AG09319 (cell line): ENCODE measurements around the gene FOXP3.

Source experiments
- DNase-seq: peaks from one replicate; pipeline ENCODE4 v3.0.0-alpha.2; 2010; ENCODE audit warnings: low read depth; ENCODE audit errors: extremely low read depth
- TF ChIP-seq, protein P1 (sequence below): IDR thresholded peaks from 2 replicates; pipeline ENCODE4 v1.5.1; 2011; ENCODE audit warnings: low read depth, mild to moderate bottlenecking, inconsistent platforms, low read length, moderate library complexity

Gene FOXP3

DNA sequence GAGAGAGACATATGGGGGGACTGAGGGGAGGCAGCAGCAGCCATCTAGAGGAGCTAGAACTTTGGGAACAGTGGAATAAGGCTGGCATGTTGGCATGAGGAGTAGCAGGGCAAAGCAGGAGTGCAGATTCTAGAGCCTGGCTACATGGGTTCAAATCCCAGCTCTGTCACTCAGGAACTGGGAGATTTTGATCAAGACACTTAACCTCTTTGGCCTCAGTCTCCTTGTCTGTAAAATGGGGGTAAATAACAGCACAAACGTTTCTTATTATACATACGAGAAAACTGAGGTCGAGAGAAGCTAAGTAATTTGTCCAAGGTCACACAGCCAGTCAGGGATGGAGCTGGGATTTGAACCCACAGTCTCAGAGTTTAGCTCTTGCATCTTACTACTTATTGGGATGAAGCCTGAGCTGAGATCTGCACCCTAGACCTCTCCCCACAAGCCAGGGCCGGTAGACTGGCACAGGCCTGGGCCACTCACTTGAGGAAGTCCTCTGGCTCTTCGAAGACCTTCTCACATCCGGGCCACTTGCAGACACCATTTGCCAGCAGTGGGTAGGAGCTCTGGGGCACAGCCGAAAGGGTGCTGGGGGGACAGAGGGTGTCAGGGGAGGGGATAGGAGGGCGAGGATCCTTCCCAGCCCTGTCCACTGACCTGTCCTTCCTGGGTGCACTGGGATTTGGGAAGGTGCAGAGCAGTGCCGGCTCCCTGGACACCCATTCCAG lies 8.1 kb downstream of the FOXP3 start:
- TF ChIP-seq, protein P1, sequence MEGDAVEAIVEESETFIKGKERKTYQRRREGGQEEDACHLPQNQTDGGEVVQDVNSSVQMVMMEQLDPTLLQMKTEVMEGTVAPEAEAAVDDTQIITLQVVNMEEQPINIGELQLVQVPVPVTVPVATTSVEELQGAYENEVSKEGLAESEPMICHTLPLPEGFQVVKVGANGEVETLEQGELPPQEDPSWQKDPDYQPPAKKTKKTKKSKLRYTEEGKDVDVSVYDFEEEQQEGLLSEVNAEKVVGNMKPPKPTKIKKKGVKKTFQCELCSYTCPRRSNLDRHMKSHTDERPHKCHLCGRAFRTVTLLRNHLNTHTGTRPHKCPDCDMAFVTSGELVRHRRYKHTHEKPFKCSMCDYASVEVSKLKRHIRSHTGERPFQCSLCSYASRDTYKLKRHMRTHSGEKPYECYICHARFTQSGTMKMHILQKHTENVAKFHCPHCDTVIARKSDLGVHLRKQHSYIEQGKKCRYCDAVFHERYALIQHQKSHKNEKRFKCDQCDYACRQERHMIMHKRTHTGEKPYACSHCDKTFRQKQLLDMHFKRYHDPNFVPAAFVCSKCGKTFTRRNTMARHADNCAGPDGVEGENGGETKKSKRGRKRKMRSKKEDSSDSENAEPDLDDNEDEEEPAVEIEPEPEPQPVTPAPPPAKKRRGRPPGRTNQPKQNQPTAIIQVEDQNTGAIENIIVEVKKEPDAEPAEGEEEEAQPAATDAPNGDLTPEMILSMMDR, result no peak
- no peak for DNase-seq

GRCh38 chrX:49254639-49255038 lies 9.9 kb downstream of the FOXP3 start:
- DNase-seq, result no peak
- TF ChIP-seq, protein P1, result no peak

GRCh38 chrX:49251325-49251724 lies 13.2 kb downstream of the FOXP3 start:
- DNase-seq, result no peak
- TF ChIP-seq, protein P1, result no peak

DNA sequence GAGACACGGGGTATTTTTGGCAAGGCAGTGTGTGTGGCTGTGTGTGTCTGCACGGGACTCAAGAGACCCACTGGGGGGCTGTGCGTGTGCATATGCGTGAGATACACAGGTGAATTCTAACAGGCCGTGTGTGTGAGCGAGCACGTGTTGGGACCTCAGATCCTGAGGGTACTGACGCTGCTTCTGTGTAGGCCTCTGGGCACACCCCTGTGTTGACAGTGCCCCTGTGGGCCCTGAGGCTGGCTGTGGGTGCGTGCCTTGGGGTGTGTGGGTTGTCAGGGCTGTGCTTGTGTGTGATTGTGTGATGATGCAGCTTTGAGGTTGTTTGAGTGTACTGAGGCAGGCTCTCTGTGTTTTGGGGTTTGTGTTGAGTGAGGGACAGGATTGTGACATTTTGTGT lies 13.9 kb downstream of the FOXP3 start:
- TF ChIP-seq, protein P1, result no peak
- DNase-seq, result no peak

DNA sequence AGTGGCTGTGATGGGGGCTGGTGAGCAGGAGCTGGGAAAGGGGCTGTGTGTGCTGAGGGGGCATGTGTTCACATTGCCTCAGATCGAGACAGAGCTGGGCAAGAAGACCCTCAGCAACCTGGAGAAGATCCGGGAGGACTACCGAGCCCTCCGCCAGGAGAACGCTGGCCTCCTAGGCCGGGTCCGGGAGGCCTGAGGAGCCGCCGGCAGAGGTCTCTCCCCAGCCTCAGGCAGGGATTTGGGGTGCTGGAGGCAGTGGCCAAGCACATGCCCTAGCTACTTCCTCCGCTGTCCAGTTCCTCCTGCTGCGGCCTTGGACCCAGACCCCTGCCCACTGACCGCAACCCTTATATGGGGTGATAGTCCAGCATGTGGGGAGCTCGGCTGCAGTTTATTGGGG lies 14.4 kb downstream of the FOXP3 start:
- TF ChIP-seq, protein P1, result no peak

DNA sequence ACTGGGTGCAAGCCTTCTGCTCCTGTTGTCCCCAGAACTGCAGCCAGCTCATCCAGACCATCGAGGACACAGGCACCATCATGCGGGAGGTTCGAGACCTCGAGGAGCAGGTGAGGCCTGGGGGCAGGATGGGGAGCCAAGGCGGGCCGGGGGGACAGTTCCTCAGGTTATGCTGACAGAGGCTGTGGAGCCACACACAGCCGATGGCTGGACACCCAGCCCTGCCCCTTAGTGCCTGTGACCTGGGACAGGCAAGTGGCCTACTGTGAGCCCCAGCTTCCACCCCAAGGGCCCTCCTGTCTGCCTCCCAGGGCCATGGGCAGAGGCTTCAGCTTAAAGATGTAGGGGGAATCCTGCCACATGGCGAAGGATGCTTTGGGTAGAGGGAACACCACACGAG lies 14.9 kb downstream of the FOXP3 start:
- TF ChIP-seq, protein P1, result no peak
- no peak for DNase-seq

More for the DNA sequence above, 14.4 kb downstream of the FOXP3 start:
- DNase-seq, result no peak

DNA sequence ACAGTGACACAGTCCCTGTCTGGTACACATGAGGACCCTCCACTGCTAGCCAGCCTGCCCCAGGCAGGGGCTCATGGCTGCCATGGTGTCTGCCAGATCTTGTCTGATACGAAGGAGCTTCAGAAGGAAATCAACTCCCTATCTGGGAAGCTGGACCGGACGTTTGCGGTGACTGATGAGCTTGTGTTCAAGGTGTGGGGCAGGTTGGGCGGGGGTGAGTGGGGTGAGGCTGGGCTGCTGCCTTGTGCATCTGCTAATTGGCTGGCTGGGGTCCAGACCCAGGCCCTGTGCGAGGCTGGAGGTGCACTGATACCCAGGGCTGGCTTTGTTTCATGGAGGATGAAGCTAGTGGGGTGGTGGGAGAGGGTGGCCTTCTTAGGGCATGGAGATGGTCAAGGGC lies 15.4 kb downstream of the FOXP3 start:
- no peak for DNase-seq
- TF ChIP-seq, protein P1, result no peak
